Calu3 (cell line): ENCODE results near the gene SSMEM1. TPM values are rescaled to one million over a fixed set of nuclear protein-coding genes. Genes with fewer than 3 reads are reported as not detected.

Source experiments
- BruUV-seq: library from RNA; stranded (reverse); fragments of 400-500 nt; replicated peaks from 2 replicates; lab custom pipeline; 2021; lab: Mats Ljungman, UMichigan
- CTCF ChIA-PET: fragments of 300-600 bp; sonication (Branson Sonifier 250); formaldehyde crosslinking; loops from one replicate; lab custom pipeline; 2022; ENCODE audit warnings: antibody characterized with exemption; lab: Charles Lee
- DNase-seq: peaks from one replicate; pipeline ENCODE4 v3.0.0; 2022
- H3K27ac Mint-ChIP-seq: one replicate; pipeline ENCODE4 v1.8.0; 2022; ENCODE audit warnings: mixed read lengths; ENCODE audit not compliant: unreplicated experiment
- H3K27me3 Mint-ChIP-seq: one replicate; pipeline ENCODE4 v1.8.0; 2022; ENCODE audit warnings: mixed read lengths; ENCODE audit not compliant: unreplicated experiment
- H3K36me3 Mint-ChIP-seq: one replicate; pipeline ENCODE4 v1.8.0; 2022; ENCODE audit warnings: mild to moderate bottlenecking, moderate library complexity, mixed read lengths; ENCODE audit not compliant: insufficient read depth, unreplicated experiment
- H3K4me1 Mint-ChIP-seq: one replicate; pipeline ENCODE4 v1.8.0; 2022; ENCODE audit warnings: mild to moderate bottlenecking, low read depth, mixed read lengths; ENCODE audit not compliant: unreplicated experiment
- H3K4me3 Mint-ChIP-seq: one replicate; pipeline ENCODE4 v1.8.0; 2022; ENCODE audit warnings: mild to moderate bottlenecking, low read depth, moderate library complexity, mixed read lengths; ENCODE audit not compliant: unreplicated experiment
- H3K9me3 Mint-ChIP-seq: one replicate; pipeline ENCODE4 v1.8.0; 2022; ENCODE audit warnings: low read depth, mixed read lengths; ENCODE audit not compliant: unreplicated experiment
- intact Hi-C: fragments of 100-400 bp; cut with micrococcal nuclease; formaldehyde crosslinking; loops from one replicate; pipeline ENCODE4 v1.10.0; 2022; ENCODE audit not compliant: unreplicated experiment
- total RNA-seq: library from RNA; stranded (reverse); gene quantifications from 2 replicates; pipeline ENCODE4 v1.2.3, GENCODE V29; 2022
- TF ChIP-seq, protein P1 (sequence below): fragments of 200-600 bp; IDR thresholded peaks from one replicate; pipeline ENCODE4 v1.8.0; 2022; ENCODE audit warnings: antibody characterized with exemption; ENCODE audit not compliant: unreplicated experiment

SSMEM1 gene
- total RNA-seq, 1 experiment from 2014 or later, result not detected

DNA sequence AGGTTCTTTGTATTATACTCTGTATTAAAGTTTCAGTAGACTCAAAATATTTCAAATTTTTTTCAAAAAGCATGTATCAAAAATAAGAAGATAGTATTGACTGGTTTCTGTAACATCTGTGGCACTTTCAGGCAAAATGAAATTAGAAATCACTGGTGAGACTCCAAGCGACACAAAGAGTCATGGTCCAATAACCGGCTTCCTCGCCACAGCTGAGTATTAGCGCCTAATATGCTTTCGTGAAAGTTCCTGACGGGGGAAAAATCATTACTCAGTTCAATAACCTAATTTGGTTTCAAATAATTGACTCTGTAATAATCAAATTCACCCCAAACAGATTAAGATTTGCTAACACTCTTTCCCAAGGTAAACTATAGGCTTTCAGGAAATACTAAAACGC is 15.9 kb upstream of the SSMEM1 start:
- H3K4me1 Mint-ChIP-seq, result no peaks in the 10 kb centered on the region
- no peak for DNase-seq
- intact Hi-C loops, result no loop called here
- H3K4me3 Mint-ChIP-seq, result no peak overlapping the region
- H3K9me3 Mint-ChIP-seq, result no peaks in the 10 kb centered on the region
- no TSS peak for BruUV-seq
- no peaks in the 10 kb centered on the region for H3K27me3 Mint-ChIP-seq
- no peak overlapping the region for H3K27ac Mint-ChIP-seq
- TF ChIP-seq, protein P1, sequence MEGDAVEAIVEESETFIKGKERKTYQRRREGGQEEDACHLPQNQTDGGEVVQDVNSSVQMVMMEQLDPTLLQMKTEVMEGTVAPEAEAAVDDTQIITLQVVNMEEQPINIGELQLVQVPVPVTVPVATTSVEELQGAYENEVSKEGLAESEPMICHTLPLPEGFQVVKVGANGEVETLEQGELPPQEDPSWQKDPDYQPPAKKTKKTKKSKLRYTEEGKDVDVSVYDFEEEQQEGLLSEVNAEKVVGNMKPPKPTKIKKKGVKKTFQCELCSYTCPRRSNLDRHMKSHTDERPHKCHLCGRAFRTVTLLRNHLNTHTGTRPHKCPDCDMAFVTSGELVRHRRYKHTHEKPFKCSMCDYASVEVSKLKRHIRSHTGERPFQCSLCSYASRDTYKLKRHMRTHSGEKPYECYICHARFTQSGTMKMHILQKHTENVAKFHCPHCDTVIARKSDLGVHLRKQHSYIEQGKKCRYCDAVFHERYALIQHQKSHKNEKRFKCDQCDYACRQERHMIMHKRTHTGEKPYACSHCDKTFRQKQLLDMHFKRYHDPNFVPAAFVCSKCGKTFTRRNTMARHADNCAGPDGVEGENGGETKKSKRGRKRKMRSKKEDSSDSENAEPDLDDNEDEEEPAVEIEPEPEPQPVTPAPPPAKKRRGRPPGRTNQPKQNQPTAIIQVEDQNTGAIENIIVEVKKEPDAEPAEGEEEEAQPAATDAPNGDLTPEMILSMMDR, result no peak
- CTCF ChIA-PET, result no interaction called here
- no peaks in the 10 kb centered on the region for H3K36me3 Mint-ChIP-seq

DNA sequence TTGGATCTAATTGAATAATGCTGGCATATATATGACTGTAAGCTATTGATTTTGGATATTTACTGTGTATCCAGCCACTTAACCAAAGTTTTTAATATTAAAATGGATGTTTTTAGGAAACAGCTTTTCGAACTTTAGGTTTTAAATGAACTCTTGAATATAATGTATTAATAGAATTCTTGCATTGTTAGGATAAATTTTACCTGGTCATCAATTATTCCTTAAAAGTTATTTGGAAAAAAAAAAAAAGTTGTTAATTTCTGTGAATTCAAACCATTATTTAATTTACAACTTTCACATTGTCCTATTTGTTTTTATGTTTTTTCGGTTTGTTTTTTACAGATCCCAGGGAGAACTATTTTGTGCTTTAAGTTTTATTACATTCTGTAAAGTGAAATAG is 12.3 kb upstream of the SSMEM1 start:
- DNase-seq, result no peak
- H3K4me3 Mint-ChIP-seq, result no peak overlapping the region
- no peaks in the 10 kb centered on the region for H3K4me1 Mint-ChIP-seq
- CTCF ChIA-PET, result no interaction called here
- BruUV-seq, result no TSS peak
- TF ChIP-seq, protein P1, result no peak
- peaks cover 22% of the 10 kb centered on the region for H3K36me3 Mint-ChIP-seq
- H3K9me3 Mint-ChIP-seq, result no peaks in the 10 kb centered on the region
- intact Hi-C loops, result no loop called here
- no peak overlapping the region for H3K27ac Mint-ChIP-seq
- H3K27me3 Mint-ChIP-seq, result no peaks in the 10 kb centered on the region

DNA sequence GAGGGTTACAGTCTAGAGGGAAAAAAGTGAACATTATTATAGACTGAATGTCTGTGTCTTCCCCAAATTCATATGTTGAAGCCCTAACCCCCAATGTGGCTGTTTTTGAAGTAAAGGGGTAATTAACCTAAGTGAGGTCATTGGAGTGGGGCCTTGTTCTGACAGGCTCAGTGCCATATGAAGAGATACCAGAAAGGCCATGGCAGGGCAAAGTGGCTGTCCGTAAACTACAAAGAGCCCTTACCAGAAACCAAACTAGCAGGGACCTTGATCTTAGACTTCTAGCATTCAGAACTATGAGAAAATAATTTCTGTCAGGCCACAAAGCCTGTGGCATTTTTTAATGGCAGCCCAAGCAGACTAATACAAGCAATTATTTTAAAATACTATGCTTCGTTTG is 11.2 kb upstream of the SSMEM1 start:
- intact Hi-C loops, result no loop called here
- Mint-ChIP-seq H3K9me3 (no peaks in the 10 kb centered on the region), H3K36me3 (peaks cover 32% of the 10 kb centered on the region), H3K27ac (no peak overlapping the region), H3K27me3 (no peaks in the 10 kb centered on the region), H3K4me1 (no peaks in the 10 kb centered on the region), H3K4me3 (no peak overlapping the region)
- TF ChIP-seq, protein P1, result no peak
- BruUV-seq, result no TSS peak
- DNase-seq, result no peak
- CTCF ChIA-PET, result interaction anchor here (0.5 kb wide), 1 partner anchor 141 kb away, joined by 3 read pairs; no protein-coding TSS in a partner anchor

DNA sequence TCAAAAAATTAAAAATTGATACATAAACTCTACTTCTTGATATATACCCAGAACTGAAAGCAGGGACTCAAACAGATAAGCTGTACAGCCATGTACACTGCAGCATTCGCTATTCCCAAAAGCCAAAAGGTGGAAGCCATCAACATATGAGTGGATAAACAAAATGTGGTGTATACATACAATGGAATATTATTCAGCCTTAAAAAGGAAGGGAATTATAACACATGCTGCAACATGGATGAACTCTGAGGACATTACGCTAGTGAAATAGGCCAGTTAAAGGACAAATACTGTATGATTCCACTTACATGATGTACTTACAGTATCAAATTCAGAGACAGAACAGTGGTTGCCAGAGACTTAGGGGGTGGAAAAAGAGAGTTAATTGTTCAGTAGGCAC is 10.6 kb upstream of the SSMEM1 start:
- TF ChIP-seq, protein P1, result no peak
- no peaks in the 10 kb centered on the region for H3K27me3 Mint-ChIP-seq
- no peaks in the 10 kb centered on the region for H3K4me1 Mint-ChIP-seq
- DNase-seq, result no peak
- CTCF ChIA-PET, result interaction anchor here (0.5 kb wide), 1 partner anchor 142 kb away, joined by 3 read pairs; no protein-coding TSS in a partner anchor
- H3K9me3 Mint-ChIP-seq, result no peaks in the 10 kb centered on the region
- H3K27ac Mint-ChIP-seq, result no peak overlapping the region
- peaks cover 36% of the 10 kb centered on the region for H3K36me3 Mint-ChIP-seq
- intact Hi-C loops, result no loop called here
- no TSS peak for BruUV-seq
- H3K4me3 Mint-ChIP-seq, result no peak overlapping the region
